ENCODE measurements around the gene CPED1.

- TF ChIP-seq CTCF (IDR thresholded peaks at IDR 0.05) (no peak), ZFX (IDR thresholded peaks at IDR 0.05; ENCODE audit: borderline replicate concordance) (no peak)
These were observed 55.1 kb downstream of the CPED1 start for GRCh38 chr7:121043314-121044234.

All from 22Rv1 (cell line).